ENCODE measurements around the gene RAPGEF5.

DNA sequence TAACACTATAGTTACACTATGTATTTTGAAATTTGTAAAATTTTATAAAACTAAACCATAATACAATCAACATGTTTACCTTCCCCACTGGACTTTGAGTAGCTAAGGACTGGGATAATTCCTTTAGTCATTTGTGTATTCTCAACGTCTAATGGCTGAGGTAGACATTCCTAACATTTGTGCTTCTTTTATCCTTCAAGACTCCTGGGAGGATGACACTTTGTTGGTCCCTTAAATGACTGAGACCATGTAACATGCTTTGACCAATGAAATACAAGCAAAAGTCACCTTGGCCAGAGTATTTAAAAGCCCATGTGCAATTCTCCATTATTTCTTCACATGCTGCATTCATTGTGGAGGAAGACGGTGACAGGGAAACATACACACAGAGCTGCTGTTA, 18.5 kb downstream of the RAPGEF5 start:
- TF ChIP-seq ZNF274 (IDR thresholded peaks at IDR 0.05; ENCODE audit: low read depth, low read length) (no peak), YY1 (IDR thresholded peaks at IDR 0.05; ENCODE audit: insufficient read depth, insufficient read length) (no peak), SUZ12 (IDR thresholded peaks at IDR 0.05; ENCODE audit: extremely low read depth, insufficient read depth, insufficient read length) (no peak)

All from NT2/D1 (cell line).